Thyroid gland (tissue), 4 donors: ENCODE results near the gene ADAMTS20. TPM values are rescaled to one million over a fixed set of nuclear protein-coding genes. Genes with fewer than 3 reads are reported as not detected.

Experiments
- DNase-seq, 2 donors: peaks; one replicate each; pipeline ENCODE4 v3.0.0-alpha.2; 2019
- H3K27ac ChIP-seq, 3 donors: fragments of 200-600 bp; sonication (generic); 1 replicate in 2 of 3; 2 replicates in 1 of 3; pipeline ENCODE4 v1.5.1; 2016 to 2019; ENCODE audit warnings: mild to moderate bottlenecking in 1 of 3, moderate library complexity in 1 of 3
- H3K27me3 ChIP-seq: fragments of 200-600 bp; sonication (generic); one replicate; pipeline ENCODE4 v1.5.1; 2019
- H3K36me3 ChIP-seq, 2 donors: fragments of 200-600 bp; sonication (generic); one replicate each; pipeline ENCODE4 v1.5.1; 2016 to 2019
- H3K4me1 ChIP-seq, 2 donors: fragments of 200-600 bp; sonication (generic); one replicate each; pipeline ENCODE4 v1.5.1; 2017 to 2019
- H3K4me3 ChIP-seq, 3 donors: fragments of 200-600 bp; sonication (generic); replicated peaks in 1 of 3; 1 replicate in 2 of 3; 2 replicates in 1 of 3; pipeline ENCODE4 v1.5.1; 2016; ENCODE audit warnings: mild to moderate bottlenecking in 1 of 3
- H3K9me3 ChIP-seq: fragments of 200-600 bp; sonication (generic); one replicate; pipeline ENCODE4 v1.5.1; 2017
- CTCF ChIP-seq, 6 experiments: fragments of 200-600 bp in 3 of 6; fragments of 450-650 bp in 3 of 6; sonication (generic) in 3 of 6; IDR thresholded peaks; one replicate each; pipeline ENCODE4 v1.5.1; 2016 to 2019; ENCODE audit warnings: antibody characterized with exemption in 6 of 6, mild to moderate bottlenecking in 2 of 6, inconsistent platforms in 1 of 6, moderate library complexity in 1 of 6
- POLR2A ChIP-seq, 2 donors: fragments of 450-650 bp; IDR thresholded peaks; one replicate each; pipeline ENCODE4 v1.6.1; 2017; ENCODE audit warnings: antibody characterized with exemption in 2 of 2, mild to moderate bottlenecking in 2 of 2, moderate library complexity in 1 of 2
- WGBS, 2 donors: methylation state at CpG; one replicate each; pipeline ENCODE4 v1.1.5; 2017; 5-methylcytosine and 5-hydroxymethylcytosine counted together
- intact Hi-C: fragments of 100-400 bp; cut with DNase I; formaldehyde crosslinking; loops from one replicate; pipeline ENCODE4 v1.15.1; 2023
- total RNA-seq, 4 donors: library from RNA; depleted of rRNA; stranded (reverse); fragments of >200 nt; gene quantifications; one replicate each; pipeline ENCODE4 v1.2.3, GENCODE V29; 2016

Gene ADAMTS20
- total RNA-seq, 4 donors from 2014 or later = 0.11 TPM; not detected in 3

DNA sequence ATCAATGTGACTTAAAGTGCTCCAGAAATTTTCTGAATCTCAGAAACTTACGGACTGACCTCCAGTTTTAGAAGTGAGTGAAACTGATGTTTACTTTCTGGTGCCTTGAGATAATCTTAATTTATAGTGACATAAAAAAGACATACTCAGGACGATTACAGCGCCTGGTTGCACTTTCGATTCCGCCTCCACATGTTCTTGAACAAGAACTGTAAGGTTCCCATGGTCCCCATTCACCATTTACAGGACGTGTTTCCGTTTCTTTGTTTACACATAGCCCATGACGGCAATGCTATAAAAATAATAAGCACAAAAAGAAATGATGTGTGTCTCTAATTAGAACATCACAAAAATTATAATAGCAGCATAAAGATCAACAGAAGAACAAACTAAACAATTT lies 98.2 kb downstream of the ADAMTS20 start:
- 90 to 91% methylated on average over 8 of the region's 8 CpGs for WGBS, 2 donors

DNA sequence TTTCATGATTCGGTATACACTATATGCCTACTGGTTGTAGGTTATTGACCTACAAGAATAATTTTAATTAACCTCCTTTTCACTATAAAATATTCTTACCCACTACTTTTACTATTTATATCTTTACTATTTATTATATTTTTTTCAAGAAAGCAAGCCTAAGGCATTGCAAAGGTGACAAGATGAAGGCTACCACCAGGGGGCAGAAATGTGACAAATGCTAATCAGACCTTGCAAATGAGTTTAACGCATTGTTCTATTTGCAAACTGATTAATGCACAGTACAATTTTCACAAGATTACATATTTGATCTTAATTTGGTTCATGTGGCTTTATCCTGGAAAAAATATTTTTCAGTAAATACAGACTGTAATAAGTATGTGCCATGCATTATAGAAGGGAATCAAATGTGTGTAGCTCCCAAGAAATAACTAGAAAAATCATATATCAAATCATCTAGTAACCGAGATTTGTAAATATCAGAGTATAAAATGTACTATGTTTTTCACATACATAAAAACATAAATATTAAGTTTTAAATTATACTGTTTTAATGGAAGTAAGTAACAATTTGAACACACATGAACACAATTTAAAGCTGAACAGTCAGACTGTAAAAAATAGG lies 107.0 kb downstream of the ADAMTS20 start:
- DNase-seq = peak; percentile 46 to 56

More for the DNA sequence above, 98.2 kb downstream of the ADAMTS20 start:
- Histone ChIP-seq H3K4me3 (no peak overlapping the region), H3K36me3 (no peaks in the 10 kb centered on the region), H3K27ac (no peak overlapping the region), H3K9me3 (no peaks in the 10 kb centered on the region), H3K4me1 (no peaks in the 10 kb centered on the region), H3K27me3 (no peaks in the 10 kb centered on the region)
- intact Hi-C loops = no loop called here
- TF ChIP-seq POLR2A (IDR thresholded peaks at IDR 0.05) (no peak), CTCF (IDR thresholded peaks at IDR 0.05) (no peak)
- no peak for DNase-seq

GRCh38 chr12:43436597-43436996 lies 115.4 kb downstream of the ADAMTS20 start:
- intact Hi-C loops = no loop called here
- no peak for TF ChIP-seq POLR2A (IDR thresholded peaks at IDR 0.05)
- no peak for TF ChIP-seq CTCF (IDR thresholded peaks at IDR 0.05)
- Histone ChIP-seq H3K4me3 (no peak overlapping the region), H3K27me3 (no peaks in the 10 kb centered on the region), H3K27ac (no peak overlapping the region), H3K9me3 (no peaks in the 10 kb centered on the region), H3K36me3 (no peaks in the 10 kb centered on the region), H3K4me1 (no peaks in the 10 kb centered on the region)
- WGBS, 2 donors = 83 to 85% methylated on average over 4 of the region's 4 CpGs
- no peak for DNase-seq

More for the DNA sequence above, 107.0 kb downstream of the ADAMTS20 start:
- no peaks in the 10 kb centered on the region for H3K36me3 ChIP-seq
- intact Hi-C loops = no loop called here
- H3K4me1 ChIP-seq = no peaks in the 10 kb centered on the region
- H3K9me3 ChIP-seq = no peaks in the 10 kb centered on the region
- no peak overlapping the region for H3K4me3 ChIP-seq
- no peak overlapping the region for H3K27ac ChIP-seq
- TF ChIP-seq POLR2A (IDR thresholded peaks at IDR 0.05) = no peak
- TF ChIP-seq CTCF (IDR thresholded peaks at IDR 0.05) = peak; percentile 19 to 75 (median 47)
- 67 to 70% methylated on average over 3 of the region's 3 CpGs for WGBS, 2 donors
- no peaks in the 10 kb centered on the region for H3K27me3 ChIP-seq

- Histone ChIP-seq H3K9me3 (no peaks in the 10 kb centered on the region), H3K36me3 (no peaks in the 10 kb centered on the region), H3K4me1 (no peaks in the 10 kb centered on the region), H3K27ac (no peak overlapping the region), H3K27me3 (no peaks in the 10 kb centered on the region), H3K4me3 (no peak overlapping the region)
- intact Hi-C loops = no loop called here
- DNase-seq = no peak
- no peak for TF ChIP-seq CTCF (IDR thresholded peaks at IDR 0.05)
- WGBS, 2 donors = 46 to 53% methylated on average over 2 of the region's 2 CpGs
Measured at GRCh38 chr12:43434614-43435013, 117.4 kb downstream of the ADAMTS20 start.

- TF ChIP-seq CTCF (IDR thresholded peaks at IDR 0.05) = no peak
- TF ChIP-seq POLR2A (IDR thresholded peaks at IDR 0.05) = no peak
- no peaks in the 10 kb centered on the region for H3K4me1 ChIP-seq
- no peak overlapping the region for H3K27ac ChIP-seq
- intact Hi-C loops = no loop called here
- H3K9me3 ChIP-seq = no peaks in the 10 kb centered on the region
- no peak overlapping the region for H3K4me3 ChIP-seq
- peak; percentile 62 to 71 for DNase-seq
- 40 to 55% methylated on average over 5 of the region's 5 CpGs for WGBS, 2 donors
- H3K36me3 ChIP-seq = no peaks in the 10 kb centered on the region
- no peaks in the 10 kb centered on the region for H3K27me3 ChIP-seq
Measured at GRCh38 chr12:43428088-43428600, 123.9 kb downstream of the ADAMTS20 start.
